ENCODE data around the gene C3orf18.
"Not testable (repeated sequence)": the region's sequence is repeated elsewhere in the genome, so short reads cannot be mapped to it uniquely, and the experiment has no call there.

C3orf18 gene

DNA sequence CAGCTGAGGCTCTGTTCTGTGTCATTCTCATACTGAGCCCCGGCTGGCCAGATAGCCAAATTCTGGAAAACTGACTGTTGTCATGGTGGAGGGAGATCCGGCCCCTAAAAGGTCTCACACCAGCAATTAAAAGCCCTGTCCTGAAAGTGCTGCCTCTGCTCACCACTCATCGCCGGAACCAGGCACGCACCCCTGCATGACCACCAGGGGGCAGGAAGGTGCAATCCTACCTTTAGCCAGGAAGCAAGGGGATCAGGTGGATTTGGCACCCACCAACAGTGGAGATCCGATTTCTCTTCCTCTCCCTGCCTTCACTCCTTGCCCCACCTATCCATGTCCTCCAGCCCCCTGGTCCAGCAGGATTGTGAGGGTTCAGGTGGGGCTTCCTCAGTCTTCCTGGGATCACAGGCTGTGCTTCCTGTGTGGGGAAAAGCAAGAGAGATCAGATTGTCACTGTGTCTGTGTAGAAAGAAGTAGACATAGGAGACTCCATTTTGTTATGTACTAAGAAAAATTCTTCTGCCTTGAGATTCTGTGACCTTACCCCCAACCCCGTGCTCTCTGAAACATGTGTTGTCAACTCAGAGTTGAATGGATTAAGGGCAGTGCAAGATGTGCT is 48.0 kb downstream of the C3orf18 start:
- DNase-seq = peak; percentile 18

- no peak for DNase-seq
These were observed 49.1 kb downstream of the C3orf18 start for GRCh38 chr3:50518436-50518835.

DNA sequence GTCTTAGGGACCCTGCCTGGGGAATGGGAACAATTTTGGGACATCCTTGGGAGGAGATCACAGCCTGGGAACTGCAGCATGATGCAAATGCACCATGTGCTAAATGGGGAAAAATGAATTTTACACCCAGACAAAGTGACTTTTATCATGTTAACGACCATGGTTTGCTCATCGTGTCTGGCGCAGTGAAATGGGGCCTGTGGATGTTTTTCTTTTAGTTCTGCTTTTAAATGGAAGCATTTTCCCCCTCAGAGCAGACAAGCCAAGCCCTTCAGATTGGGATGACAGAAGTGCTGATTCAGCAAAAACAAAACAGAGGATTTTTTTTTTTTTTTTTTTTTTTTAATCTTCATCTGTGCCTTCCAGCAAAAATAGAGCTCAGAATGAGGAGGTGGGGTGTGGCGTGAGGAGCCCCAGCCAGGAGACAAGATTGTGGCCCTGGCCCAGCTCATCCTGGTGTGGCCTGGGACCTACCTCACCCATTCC is 49.8 kb downstream of the C3orf18 start:
- DNase-seq = no peak

DNA sequence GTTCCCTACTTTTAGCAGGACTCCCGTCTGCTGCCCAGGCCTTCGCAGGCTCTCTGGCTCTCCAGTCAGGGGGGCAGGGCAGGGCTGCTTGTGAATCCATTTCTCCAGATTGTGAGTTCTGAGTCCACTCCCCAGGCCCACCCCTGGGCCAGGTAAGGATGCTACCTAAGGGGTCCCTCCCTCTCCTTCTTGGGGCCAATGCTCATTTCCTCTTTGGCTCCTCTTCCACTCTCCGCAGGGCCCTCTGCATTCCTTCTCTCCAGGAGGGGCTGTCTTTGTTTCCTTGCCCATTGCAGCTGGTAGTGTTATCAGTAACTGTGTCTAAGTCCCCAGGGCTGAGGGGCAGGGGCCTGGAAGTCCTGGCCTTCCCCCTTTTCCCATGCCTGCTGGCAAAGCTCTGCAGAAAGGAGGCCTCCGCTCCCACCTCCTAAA is 51.1 kb downstream of the C3orf18 start:
- DNase-seq = no peak

DNA sequence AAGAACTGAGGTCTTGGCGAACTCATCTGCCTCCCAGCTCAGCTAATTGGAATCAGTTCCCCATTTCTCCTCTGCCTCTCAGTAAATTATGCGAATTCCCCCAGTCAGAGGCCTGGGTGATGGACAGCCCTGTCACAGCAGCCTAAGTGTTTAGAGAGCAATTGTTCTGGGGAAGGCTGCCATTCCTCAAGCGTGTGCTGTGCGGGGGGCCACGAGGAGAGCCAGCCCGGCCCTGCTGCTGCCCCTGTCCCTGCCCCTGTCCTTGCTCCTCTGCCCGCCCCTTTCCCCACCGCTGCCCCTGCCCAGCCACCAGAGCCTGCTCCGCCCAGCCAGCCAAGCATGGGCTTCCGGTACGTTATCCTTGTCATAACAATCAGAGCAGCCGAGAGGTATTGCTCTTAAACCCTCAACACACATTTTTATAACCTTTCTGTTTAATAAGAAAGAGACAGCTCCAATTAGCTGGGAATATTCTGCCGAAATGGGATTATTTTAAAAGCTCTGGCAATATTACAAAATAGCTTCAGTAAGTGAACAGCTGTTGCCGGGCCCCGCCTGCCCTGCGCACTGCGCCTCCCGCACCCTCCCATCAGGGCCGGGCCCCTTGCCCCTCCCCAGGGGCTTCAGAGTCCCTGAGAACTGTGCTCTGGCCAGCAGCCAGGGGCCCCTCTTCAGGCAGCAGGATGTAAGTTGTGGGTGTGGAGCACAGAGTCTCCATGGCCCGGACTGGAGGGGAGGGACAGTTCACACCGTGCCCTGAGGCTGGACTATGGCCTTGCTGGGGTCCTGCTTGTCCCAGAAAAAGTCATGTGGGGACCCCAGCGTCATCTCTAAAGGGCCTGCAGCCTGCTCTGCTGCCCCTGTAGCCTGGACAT is 51.7 kb downstream of the C3orf18 start:
- DNase-seq = peak; percentile 9

DNA sequence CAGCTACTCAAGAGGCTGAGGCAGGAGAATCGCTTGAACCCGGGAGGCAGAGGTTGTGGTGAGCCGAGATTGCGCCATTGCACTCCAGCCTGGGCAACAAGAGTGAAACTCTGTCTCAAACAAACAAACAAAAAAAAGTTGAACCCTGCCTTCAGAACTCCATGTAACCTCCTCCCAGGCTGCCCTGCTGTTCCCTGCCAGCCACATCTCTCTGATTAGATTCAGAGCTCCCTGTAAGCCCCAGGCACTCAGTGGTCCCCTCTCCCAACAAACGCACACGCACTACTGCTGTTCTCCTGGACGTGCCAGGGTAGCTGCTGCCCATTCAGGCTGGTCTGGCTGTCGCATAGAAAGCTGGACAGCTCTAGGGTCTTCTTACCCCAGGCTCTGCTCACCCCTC is 54.6 kb downstream of the C3orf18 start:
- not testable (repeated sequence) for DNase-seq

GRCh38 chr3:50512131-50512530 is 55.4 kb downstream of the C3orf18 start:
- DNase-seq = no peak

GRCh38 chr3:50510325-50510724 is 57.2 kb downstream of the C3orf18 start:
- DNase-seq = no peak

DNA sequence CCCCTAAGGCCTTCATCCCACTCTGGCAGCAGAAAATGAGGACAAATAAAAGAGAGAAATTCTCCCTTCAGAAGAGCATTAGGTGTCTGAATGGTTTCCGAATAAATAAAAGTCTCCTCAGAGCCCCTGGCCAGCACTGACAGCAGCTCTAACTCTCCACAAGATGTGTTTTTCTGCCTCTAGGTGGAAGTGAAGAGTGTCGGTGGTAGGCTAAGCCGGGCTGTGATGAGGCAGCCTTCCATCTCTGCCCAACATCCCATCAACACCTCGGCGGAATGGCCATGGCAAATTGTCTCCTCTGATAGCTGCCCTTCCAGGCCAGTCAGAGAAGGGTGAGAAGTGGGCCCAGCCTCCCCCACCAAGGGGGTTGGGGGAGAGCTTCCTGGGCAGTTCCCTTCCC is 57.8 kb downstream of the C3orf18 start:
- no peak for DNase-seq

DNA sequence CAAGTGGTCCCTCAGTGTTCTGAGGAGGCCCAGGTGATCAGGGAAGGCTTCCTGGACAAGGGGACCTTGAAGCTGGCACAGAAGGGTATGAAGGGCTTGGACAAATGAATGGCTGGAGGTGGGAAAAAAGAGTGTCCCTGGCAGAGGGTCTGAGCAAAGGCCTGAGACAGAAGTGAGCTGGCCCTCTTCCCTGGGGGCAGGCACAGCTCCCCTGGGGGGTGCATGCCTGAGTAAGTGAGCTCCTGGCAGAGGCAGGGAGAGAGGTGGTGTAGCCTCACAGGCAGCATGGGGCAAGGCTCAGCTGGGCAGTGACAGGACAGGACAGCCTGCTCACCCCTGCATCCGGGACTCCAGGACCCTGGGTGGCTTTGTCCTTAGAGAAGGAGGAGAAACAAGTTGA is 58.7 kb downstream of the C3orf18 start:
- DNase-seq = no peak
